ELF-1 (cell line): ENCODE data around the gene DEDD.
"Not testable (repeated sequence)": the region's sequence is repeated elsewhere in the genome, so short reads cannot be mapped to it uniquely, and the experiment has no call there.

Experiments used
- DNase-seq: peaks from one replicate; pipeline ENCODE4 v3.0.0-alpha.2; 2016; ENCODE audit warnings: low read depth, low spot score

The DEDD gene

GRCh38 chr1:161127649-161128048 is 4.8 kb downstream of the DEDD start:
- DNase-seq: no peak

GRCh38 chr1:161122967-161123366 is 9.5 kb downstream of the DEDD start:
- DNase-seq: no peak

- DNase-seq: no peak
These were observed 10.6 kb downstream of the DEDD start for GRCh38 chr1:161121834-161122233.

GRCh38 chr1:161121042-161121650 is 11.3 kb downstream of the DEDD start:
- DNase-seq: no peak

- peak; percentile 72 for DNase-seq
These were observed 13.2 kb downstream of the DEDD start for GRCh38 chr1:161119092-161119903.

- peak; percentile 94 for DNase-seq
These were observed 14.5 kb downstream of the DEDD start, which contains the start of the genes NIT1 and PFDN2 for GRCh38 chr1:161117759-161118581. TSS of gene NIT1 (plus strand) at chr1:161118105. CDS start at chr1:161118177, 72 bp downstream. TSS of gene PFDN2 (minus strand) at chr1:161118037. CDS start at chr1:161118026, 11 bp downstream.

- not testable (repeated sequence) for DNase-seq
These were observed 16.5 kb downstream of the DEDD start for GRCh38 chr1:161115961-161116360.

- no peak for DNase-seq
These were observed 17.2 kb downstream of the DEDD start for GRCh38 chr1:161115132-161115711.

- DNase-seq: no peak
These were observed 17.9 kb downstream of the DEDD start for GRCh38 chr1:161114556-161114955.

- no peak for DNase-seq
These were observed 18.6 kb downstream of the DEDD start for GRCh38 chr1:161113915-161114314.

GRCh38 chr1:161111527-161111926 is 20.9 kb downstream of the DEDD start:
- DNase-seq: no peak

- no peak for DNase-seq
These were observed 21.4 kb downstream of the DEDD start for GRCh38 chr1:161111117-161111516.

- DNase-seq: no peak
These were observed 26.0 kb downstream of the DEDD start for GRCh38 chr1:161106431-161106830.

- no peak for DNase-seq
These were observed 31.9 kb downstream of the DEDD start for GRCh38 chr1:161100556-161100955.

GRCh38 chr1:161099090-161099802 is 33.2 kb downstream of the DEDD start:
- DNase-seq: no peak

- peak; percentile 95 for DNase-seq
These were observed 34.0 kb downstream of the DEDD start, which contains the start of gene KLHDC9 for GRCh38 chr1:161098210-161099068. TSS of gene KLHDC9 (plus strand) at chr1:161098361. CDS start at chr1:161098536, 175 bp downstream.

GRCh38 chr1:161096530-161096929 is 35.9 kb downstream of the DEDD start:
- no peak for DNase-seq

GRCh38 chr1:161096015-161096414 is 36.5 kb downstream of the DEDD start:
- DNase-seq: no peak

- DNase-seq: no peak
These were observed 37.2 kb downstream of the DEDD start for GRCh38 chr1:161095230-161095629.

GRCh38 chr1:161094481-161094880 is 38.0 kb downstream of the DEDD start:
- DNase-seq: no peak
